ENCODE results near the gene TXNDC12. TPM values are rescaled to one million over a fixed set of nuclear protein-coding genes. Genes with fewer than 3 reads are reported as not detected.

Gene TXNDC12
- total and polyA plus RNA-seq, 7 donors, result 9.0 to 33.3 (median 26.2) TPM

GRCh38 chr1:52002038-52002917 is 52.7 kb downstream of the TXNDC12 start:
- H3K36me3 ChIP-seq, result no peaks in the 10 kb centered on the region
- H3K4me1 ChIP-seq, result no peaks in the 10 kb centered on the region
- H3K27me3 ChIP-seq, result no peaks in the 10 kb centered on the region
- no peak overlapping the region for H3K27ac ChIP-seq
- no peaks in the 10 kb centered on the region for H3K9me3 ChIP-seq
- no peak for DNase-seq
- TF ChIP-seq EP300 (IDR thresholded peaks at IDR 0.05), result no peak
- peak; percentile 55 to 88 (median 86) for TF ChIP-seq CTCF (IDR thresholded peaks at IDR 0.05)
- intact Hi-C loops (cut with DNase I), result loop anchor here (1.0 kb wide), 1 partner anchor 105 kb away; no protein-coding TSS in a partner anchor
- H3K4me3 ChIP-seq, result no peak overlapping the region
- WGBS, 2 donors, result 44 to 53% methylated on average over 9 of the region's 9 CpGs

GRCh38 chr1:51998701-51999100 is 56.3 kb downstream of the TXNDC12 start:
- Histone ChIP-seq H3K27ac (no peak overlapping the region), H3K4me3 (no peak overlapping the region), H3K27me3 (peaks cover 0 to 6% (median 0%) of the 10 kb centered on the region in 3 donors), H3K9me3 (no peaks in the 10 kb centered on the region), H3K4me1 (no peaks in the 10 kb centered on the region), H3K36me3 (no peaks in the 10 kb centered on the region)
- intact Hi-C loops (cut with DNase I), result no loop called here
- 90 to 93% methylated on average over 1 of the region's 1 CpG for WGBS, 2 donors
- no peak for TF ChIP-seq EP300 (IDR thresholded peaks at IDR 0.05)
- no peak for TF ChIP-seq POLR2A (IDR thresholded peaks at IDR 0.05)
- TF ChIP-seq POLR2AphosphoS5 (IDR thresholded peaks at IDR 0.05), result no peak
- no peak for TF ChIP-seq CTCF (IDR thresholded peaks at IDR 0.05)
- DNase-seq, result no peak

DNA sequence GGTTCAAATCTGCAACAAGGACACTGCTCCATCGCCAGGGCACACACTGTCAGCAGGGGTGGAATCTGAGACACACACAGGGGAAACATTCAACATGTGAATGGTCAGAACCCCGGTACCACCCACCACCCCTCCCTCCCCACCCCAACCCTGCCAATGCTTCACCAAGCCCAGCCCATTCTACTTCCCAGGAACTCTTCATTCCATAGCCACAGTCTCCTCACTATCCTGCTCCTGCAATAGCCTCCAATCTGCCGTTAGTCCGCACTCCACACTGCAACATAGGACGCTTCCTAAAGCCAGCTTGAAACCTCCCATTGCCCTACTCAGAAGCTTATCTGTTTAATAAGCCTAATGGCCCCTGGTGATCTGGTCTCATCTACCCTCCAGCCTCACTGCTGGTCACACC is 57.0 kb downstream of the TXNDC12 start:
- Histone ChIP-seq H3K36me3 (no peaks in the 10 kb centered on the region), H3K4me1 (no peaks in the 10 kb centered on the region), H3K27ac (no peak overlapping the region), H3K27me3 (peaks cover 0 to 13% (median 5%) of the 10 kb centered on the region in 3 donors), H3K9me3 (no peaks in the 10 kb centered on the region), H3K4me3 (no peak overlapping the region)
- intact Hi-C loops (cut with DNase I), result no loop called here
- TF ChIP-seq POLR2A (IDR thresholded peaks at IDR 0.05), result no peak
- no peak for TF ChIP-seq EP300 (IDR thresholded peaks at IDR 0.05)
- no peak for TF ChIP-seq POLR2AphosphoS5 (IDR thresholded peaks at IDR 0.05)
- TF ChIP-seq CTCF (IDR thresholded peaks at IDR 0.05), result no peak
- no peak for DNase-seq
- 62 to 72% methylated on average over 5 of the region's 5 CpGs for WGBS, 2 donors

GRCh38 chr1:51990478-51990965 is 64.5 kb downstream of the TXNDC12 start, which contains the start of gene RAB3B:
Gene RAB3B, minus strand, starts transcription at chr1:51990700. Its CDS starts 13,583 bp downstream, at chr1:51977117.
- DNase-seq, result no peak
- peak within 1 kb of the TSS in 3 of 4 donors; percentile 36 to 49 (median 49) for H3K4me3 ChIP-seq
- intact Hi-C loops (cut with DNase I), result no loop called here
- no peak within 1 kb of the TSS for H3K27ac ChIP-seq
- TF ChIP-seq POLR2A (IDR thresholded peaks at IDR 0.05) (no peak), POLR2AphosphoS5 (IDR thresholded peaks at IDR 0.05) (no peak), CTCF (IDR thresholded peaks at IDR 0.05) (no peak), EP300 (IDR thresholded peaks at IDR 0.05) (no peak)
- no peaks in the 10 kb centered on the region for H3K36me3 ChIP-seq
- WGBS, 2 donors, result 1% methylated on average over 46 of the region's 46 CpGs
- no peaks in the 10 kb centered on the region for H3K9me3 ChIP-seq
- peaks cover 12 to 49% (median 42%) of the 10 kb centered on the region in 3 donors for H3K27me3 ChIP-seq
- peaks cover 0 to 12% (median 8%) of the 10 kb centered on the region in 4 donors for H3K4me1 ChIP-seq

All from sigmoid colon (tissue), 7 donors.